Caco-2 (cell line): ENCODE data around the gene ZNF532. TPM values are rescaled to one million over a fixed set of nuclear protein-coding genes. Genes with fewer than 3 reads are reported as not detected.

Source experiments
- BruUV-seq: library from RNA; stranded (reverse); fragments of 400-500 nt; replicated peaks from 2 replicates; lab custom pipeline; 2021; lab: Mats Ljungman, UMichigan
- CTCF ChIA-PET: fragments of 300-600 bp; sonication (Branson Sonifier 250); formaldehyde crosslinking; loops from one replicate; lab custom pipeline; 2022; ENCODE audit warnings: antibody characterized with exemption; lab: Charles Lee
- POLR2A ChIA-PET: fragments of 300-600 bp; sonication (Branson Sonifier 250); formaldehyde crosslinking; loops from one replicate; lab custom pipeline; 2022; ENCODE audit warnings: antibody characterized with exemption; lab: Charles Lee
- DNase-seq, 2 experiments: peaks; one replicate each; pipeline versions ENCODE4 v3.0.0 to v3.0.0-alpha.2; 2020 to 2022
- H3K27me3 ChIP-seq: replicated peaks from 2 replicates; pipeline ENCODE4 v1.6.0; 2011; ENCODE audit warnings: low read length; ENCODE audit not compliant: control insufficient read depth, insufficient read depth
- H3K36me3 ChIP-seq: 2 replicates; pipeline ENCODE4 v1.5.1; 2011; ENCODE audit warnings: low read length; ENCODE audit not compliant: control insufficient read depth, insufficient read depth
- H3K4me1 ChIP-seq: fragments of 250-450 bp; sonication (Bioruptor Pico); 2 replicates; pipeline ENCODE4 v1.5.1; 2020; ENCODE audit warnings: mild to moderate bottlenecking
- H3K4me3 ChIP-seq: 2 replicates; pipeline ENCODE4 v1.5.1; 2011; ENCODE audit warnings: low read depth, mild to moderate bottlenecking, control low read depth, low read length
- H3K9me3 ChIP-seq: fragments of 250-450 bp; sonication (Bioruptor Pico); 2 replicates; pipeline ENCODE4 v1.5.1; 2020; ENCODE audit warnings: mild to moderate bottlenecking, moderate library complexity
- H3K27ac Mint-ChIP-seq: one replicate; pipeline ENCODE4 v1.8.0; 2022; ENCODE audit warnings: mixed read lengths; ENCODE audit not compliant: unreplicated experiment
- H3K27me3 Mint-ChIP-seq: one replicate; pipeline ENCODE4 v1.8.0; 2022; ENCODE audit warnings: mixed read lengths; ENCODE audit not compliant: insufficient read depth, unreplicated experiment
- H3K36me3 Mint-ChIP-seq: one replicate; pipeline ENCODE4 v1.8.0; 2022; ENCODE audit warnings: mild to moderate bottlenecking, mixed read lengths; ENCODE audit not compliant: insufficient read depth, unreplicated experiment
- H3K4me1 Mint-ChIP-seq: one replicate; pipeline ENCODE4 v1.8.0; 2022; ENCODE audit warnings: low read depth, mixed read lengths; ENCODE audit not compliant: unreplicated experiment
- H3K4me3 Mint-ChIP-seq: one replicate; pipeline ENCODE4 v1.8.0; 2022; ENCODE audit warnings: mild to moderate bottlenecking, moderate library complexity, mixed read lengths; ENCODE audit not compliant: unreplicated experiment
- H3K9me3 Mint-ChIP-seq: one replicate; pipeline ENCODE4 v1.8.0; 2022; ENCODE audit warnings: mixed read lengths; ENCODE audit not compliant: unreplicated experiment
- intact Hi-C: fragments of 100-400 bp; cut with micrococcal nuclease; formaldehyde crosslinking; loops from one replicate; pipeline ENCODE4 v1.10.0; 2022; ENCODE audit not compliant: unreplicated experiment
- total RNA-seq: library from RNA; stranded (reverse); gene quantifications from 2 replicates; pipeline ENCODE4 v1.2.3, GENCODE V29; 2022
- TF ChIP-seq, protein P1 (sequence below), 2 experiments: fragments of 200-600 bp in 1 of 2; IDR thresholded peaks; 1 replicate in 1 of 2; 2 replicates in 1 of 2; pipeline versions ENCODE4 v1.5.1 to v1.8.0; 2011 to 2022; ENCODE audit warnings: antibody characterized with exemption in 1 of 2, control low read depth in 1 of 2, inconsistent platforms in 1 of 2, low read depth in 1 of 2, low read length in 1 of 2, mild to moderate bottlenecking in 1 of 2, moderate library complexity in 1 of 2; ENCODE audit not compliant: insufficient read depth in 1 of 2, severe bottlenecking in 1 of 2, unreplicated experiment in 1 of 2

Gene ZNF532
- total RNA-seq, 1 experiment from 2014 or later: 32.7 TPM

- BruUV-seq: no TSS peak
- Histone ChIP-seq H3K4me3 (no peak overlapping the region), H3K36me3 (no peaks in the 10 kb centered on the region), H3K27me3 (no peaks in the 10 kb centered on the region), H3K9me3 (no peaks in the 10 kb centered on the region), H3K4me1 (no peaks in the 10 kb centered on the region)
- Mint-ChIP-seq H3K9me3 (no peaks in the 10 kb centered on the region), H3K4me1 (no peaks in the 10 kb centered on the region), H3K36me3 (peaks cover 14% of the 10 kb centered on the region), H3K27ac (no peak overlapping the region), H3K27me3 (no peaks in the 10 kb centered on the region), H3K4me3 (no peak overlapping the region)
- intact Hi-C loops: no loop called here
- CTCF ChIA-PET: no interaction called here
- no peak for DNase-seq
- TF ChIP-seq, protein P1, sequence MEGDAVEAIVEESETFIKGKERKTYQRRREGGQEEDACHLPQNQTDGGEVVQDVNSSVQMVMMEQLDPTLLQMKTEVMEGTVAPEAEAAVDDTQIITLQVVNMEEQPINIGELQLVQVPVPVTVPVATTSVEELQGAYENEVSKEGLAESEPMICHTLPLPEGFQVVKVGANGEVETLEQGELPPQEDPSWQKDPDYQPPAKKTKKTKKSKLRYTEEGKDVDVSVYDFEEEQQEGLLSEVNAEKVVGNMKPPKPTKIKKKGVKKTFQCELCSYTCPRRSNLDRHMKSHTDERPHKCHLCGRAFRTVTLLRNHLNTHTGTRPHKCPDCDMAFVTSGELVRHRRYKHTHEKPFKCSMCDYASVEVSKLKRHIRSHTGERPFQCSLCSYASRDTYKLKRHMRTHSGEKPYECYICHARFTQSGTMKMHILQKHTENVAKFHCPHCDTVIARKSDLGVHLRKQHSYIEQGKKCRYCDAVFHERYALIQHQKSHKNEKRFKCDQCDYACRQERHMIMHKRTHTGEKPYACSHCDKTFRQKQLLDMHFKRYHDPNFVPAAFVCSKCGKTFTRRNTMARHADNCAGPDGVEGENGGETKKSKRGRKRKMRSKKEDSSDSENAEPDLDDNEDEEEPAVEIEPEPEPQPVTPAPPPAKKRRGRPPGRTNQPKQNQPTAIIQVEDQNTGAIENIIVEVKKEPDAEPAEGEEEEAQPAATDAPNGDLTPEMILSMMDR (IDR thresholded peaks at IDR 0.05; ENCODE audit: insufficient read depth in 1 of 2, low read depth in 1 of 2, low read length in 1 of 2, severe bottlenecking in 1 of 2, unreplicated experiment in 1 of 2): no peak
- POLR2A ChIA-PET: no interaction called here
Measured at GRCh38 chr18:58937887-58938267, 73.2 kb downstream of the ZNF532 start.

GRCh38 chr18:58941426-58942099 is 76.9 kb downstream of the ZNF532 start:
- H3K27ac Mint-ChIP-seq: no peak overlapping the region
- no TSS peak for BruUV-seq
- TF ChIP-seq, protein P1 (IDR thresholded peaks at IDR 0.05; ENCODE audit: insufficient read depth in 1 of 2, low read depth in 1 of 2, low read length in 1 of 2, severe bottlenecking in 1 of 2, unreplicated experiment in 1 of 2): no peak
- H3K27me3 Mint-ChIP-seq: no peaks in the 10 kb centered on the region
- peaks cover 12% of the 10 kb centered on the region for H3K4me1 Mint-ChIP-seq
- no peaks in the 10 kb centered on the region for H3K9me3 Mint-ChIP-seq
- Histone ChIP-seq H3K9me3 (no peaks in the 10 kb centered on the region), H3K27me3 (no peaks in the 10 kb centered on the region), H3K36me3 (no peaks in the 10 kb centered on the region), H3K4me1 (no peaks in the 10 kb centered on the region), H3K4me3 (no peak overlapping the region)
- H3K36me3 Mint-ChIP-seq: peaks cover 19% of the 10 kb centered on the region
- intact Hi-C loops: no loop called here
- POLR2A ChIA-PET: no interaction called here
- H3K4me3 Mint-ChIP-seq: no peak overlapping the region
- no peak for DNase-seq
- CTCF ChIA-PET: no interaction called here

DNA sequence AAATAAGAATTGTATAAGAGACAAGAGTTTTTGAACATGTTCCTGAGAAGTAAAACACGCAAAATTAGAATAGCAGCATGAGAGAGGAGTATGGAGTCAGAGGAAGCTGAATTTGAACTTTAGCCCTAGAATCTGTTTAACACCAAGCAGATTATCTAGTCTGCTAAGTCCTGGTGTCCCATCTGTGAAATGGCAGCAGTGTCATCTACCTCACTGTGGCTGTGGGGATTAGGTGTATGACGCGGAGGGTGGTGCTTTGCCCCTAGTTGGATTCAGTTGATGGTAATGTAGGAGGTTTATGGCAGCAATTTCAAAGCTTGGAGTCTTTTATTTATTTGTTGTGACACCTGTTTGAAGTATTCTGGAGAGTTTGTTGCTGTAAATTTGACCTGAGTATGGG is 79.2 kb downstream of the ZNF532 start:
- no peak overlapping the region for H3K4me3 Mint-ChIP-seq
- no peaks in the 10 kb centered on the region for H3K4me1 ChIP-seq
- no peaks in the 10 kb centered on the region for H3K36me3 ChIP-seq
- POLR2A ChIA-PET: no interaction called here
- no peaks in the 10 kb centered on the region for H3K27me3 ChIP-seq
- no peak overlapping the region for H3K27ac Mint-ChIP-seq
- CTCF ChIA-PET: no interaction called here
- no peaks in the 10 kb centered on the region for H3K27me3 Mint-ChIP-seq
- intact Hi-C loops: no loop called here
- no TSS peak for BruUV-seq
- peaks cover 12% of the 10 kb centered on the region for H3K4me1 Mint-ChIP-seq
- H3K9me3 ChIP-seq: no peaks in the 10 kb centered on the region
- H3K36me3 Mint-ChIP-seq: peaks cover 19% of the 10 kb centered on the region
- no peaks in the 10 kb centered on the region for H3K9me3 Mint-ChIP-seq
- no peak overlapping the region for H3K4me3 ChIP-seq
- TF ChIP-seq, protein P1 (IDR thresholded peaks at IDR 0.05; ENCODE audit: insufficient read depth in 1 of 2, low read depth in 1 of 2, low read length in 1 of 2, severe bottlenecking in 1 of 2, unreplicated experiment in 1 of 2): no peak
- DNase-seq: no peak
